Transverse colon (tissue), 3 donors: ENCODE data around the gene HTR3B.

Source experiments
- POLR2A ChIP-seq: fragments of 450-650 bp; IDR thresholded peaks from one replicate; pipeline ENCODE4 v1.6.1; 2016; ENCODE audit warnings: antibody characterized with exemption, mild to moderate bottlenecking, moderate library complexity
- TF ChIP-seq, protein P1 (sequence below), 5 experiments: fragments of 200-600 bp in 3 of 5; fragments of 450-650 bp in 2 of 5; sonication (generic) in 3 of 5; IDR thresholded peaks; 1 replicate in 2 of 5; 2 replicates in 3 of 5; pipeline ENCODE4 v1.5.1; 2016 to 2017; ENCODE audit warnings: antibody characterized with exemption in 5 of 5, inconsistent platforms in 3 of 5, mild to moderate bottlenecking in 2 of 5, moderate library complexity in 1 of 5

GRCh38 chr11:113942256-113942655 is 37.7 kb downstream of the HTR3B start:
- TF ChIP-seq, protein P1, sequence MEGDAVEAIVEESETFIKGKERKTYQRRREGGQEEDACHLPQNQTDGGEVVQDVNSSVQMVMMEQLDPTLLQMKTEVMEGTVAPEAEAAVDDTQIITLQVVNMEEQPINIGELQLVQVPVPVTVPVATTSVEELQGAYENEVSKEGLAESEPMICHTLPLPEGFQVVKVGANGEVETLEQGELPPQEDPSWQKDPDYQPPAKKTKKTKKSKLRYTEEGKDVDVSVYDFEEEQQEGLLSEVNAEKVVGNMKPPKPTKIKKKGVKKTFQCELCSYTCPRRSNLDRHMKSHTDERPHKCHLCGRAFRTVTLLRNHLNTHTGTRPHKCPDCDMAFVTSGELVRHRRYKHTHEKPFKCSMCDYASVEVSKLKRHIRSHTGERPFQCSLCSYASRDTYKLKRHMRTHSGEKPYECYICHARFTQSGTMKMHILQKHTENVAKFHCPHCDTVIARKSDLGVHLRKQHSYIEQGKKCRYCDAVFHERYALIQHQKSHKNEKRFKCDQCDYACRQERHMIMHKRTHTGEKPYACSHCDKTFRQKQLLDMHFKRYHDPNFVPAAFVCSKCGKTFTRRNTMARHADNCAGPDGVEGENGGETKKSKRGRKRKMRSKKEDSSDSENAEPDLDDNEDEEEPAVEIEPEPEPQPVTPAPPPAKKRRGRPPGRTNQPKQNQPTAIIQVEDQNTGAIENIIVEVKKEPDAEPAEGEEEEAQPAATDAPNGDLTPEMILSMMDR (IDR thresholded peaks at IDR 0.05) = no peak
- TF ChIP-seq POLR2A = no peak
